GM23248 (cell line): ENCODE measurements around the gene F10.

Experiments used
- EZH2 ChIP-seq: fragments of 200-600 bp; sonication (generic); IDR thresholded peaks from 2 replicates; pipeline ENCODE4 v1.6.1; 2018; ENCODE audit warnings: antibody characterized with exemption, mild to moderate bottlenecking; ENCODE audit not compliant: insufficient read depth, poor library complexity, severe bottlenecking
- EZH2phosphoT487 ChIP-seq: fragments of 200-600 bp; sonication (generic); IDR thresholded peaks from 2 replicates; pipeline ENCODE4 v1.6.1; 2018; ENCODE audit warnings: antibody characterized with exemption, moderate library complexity, mild to moderate bottlenecking, low read depth; ENCODE audit not compliant: insufficient read depth

DNA sequence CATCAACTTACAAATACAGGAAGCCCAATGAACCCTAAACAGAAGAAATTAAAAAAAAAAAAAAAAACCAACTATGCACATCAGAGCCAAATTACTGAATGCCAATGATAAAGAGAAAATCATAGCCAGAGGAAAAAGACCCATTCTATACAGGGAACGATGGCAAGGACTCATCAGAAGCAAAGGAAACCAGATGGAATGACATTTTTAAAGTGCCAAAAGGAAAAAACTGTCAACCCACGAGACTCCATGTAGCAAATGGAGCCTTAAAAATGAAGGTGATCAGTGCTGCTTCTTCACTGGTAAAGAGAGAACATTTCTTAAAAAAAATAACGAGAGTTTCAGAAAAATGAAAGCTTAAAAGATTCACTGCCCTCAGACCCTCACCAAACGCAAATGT lies 67.6 kb downstream of the F10 start:
- no peak for TF ChIP-seq EZH2
- no peak for TF ChIP-seq EZH2phosphoT487
